Testis (tissue), 2 donors: ENCODE results near the gene DDX24.

Experiments used
- CTCF ChIP-seq, 3 experiments: fragments of 450-650 bp in 2 of 3; fragments of 200-600 bp in 1 of 3; sonication (generic) in 1 of 3; IDR thresholded peaks; one replicate each; pipeline ENCODE4 v1.5.1; 2016 to 2019; ENCODE audit warnings: antibody characterized with exemption in 3 of 3, mild to moderate bottlenecking in 2 of 3, moderate library complexity in 1 of 3
- POLR2A ChIP-seq: fragments of 450-650 bp; IDR thresholded peaks from one replicate; pipeline ENCODE4 v1.6.1; 2017; ENCODE audit warnings: antibody characterized with exemption, mild to moderate bottlenecking, moderate library complexity

GRCh38 chr14:94058128-94058673 is 22.8 kb downstream of the DDX24 start:
- no peak for TF ChIP-seq POLR2A
- no peak for TF ChIP-seq CTCF (IDR thresholded peaks at IDR 0.05)
